ENCODE measurements around the gene ISL2. TPM values are rescaled to one million over a fixed set of nuclear protein-coding genes. Genes with fewer than 3 reads are reported as not detected.

ISL2 gene
- total and polyA plus RNA-seq, 2 of the 13 experiments (the other 11 are each of a cell fraction or from before 2014, with no cell fraction given) = 4.3 to 5.1 TPM

DNA sequence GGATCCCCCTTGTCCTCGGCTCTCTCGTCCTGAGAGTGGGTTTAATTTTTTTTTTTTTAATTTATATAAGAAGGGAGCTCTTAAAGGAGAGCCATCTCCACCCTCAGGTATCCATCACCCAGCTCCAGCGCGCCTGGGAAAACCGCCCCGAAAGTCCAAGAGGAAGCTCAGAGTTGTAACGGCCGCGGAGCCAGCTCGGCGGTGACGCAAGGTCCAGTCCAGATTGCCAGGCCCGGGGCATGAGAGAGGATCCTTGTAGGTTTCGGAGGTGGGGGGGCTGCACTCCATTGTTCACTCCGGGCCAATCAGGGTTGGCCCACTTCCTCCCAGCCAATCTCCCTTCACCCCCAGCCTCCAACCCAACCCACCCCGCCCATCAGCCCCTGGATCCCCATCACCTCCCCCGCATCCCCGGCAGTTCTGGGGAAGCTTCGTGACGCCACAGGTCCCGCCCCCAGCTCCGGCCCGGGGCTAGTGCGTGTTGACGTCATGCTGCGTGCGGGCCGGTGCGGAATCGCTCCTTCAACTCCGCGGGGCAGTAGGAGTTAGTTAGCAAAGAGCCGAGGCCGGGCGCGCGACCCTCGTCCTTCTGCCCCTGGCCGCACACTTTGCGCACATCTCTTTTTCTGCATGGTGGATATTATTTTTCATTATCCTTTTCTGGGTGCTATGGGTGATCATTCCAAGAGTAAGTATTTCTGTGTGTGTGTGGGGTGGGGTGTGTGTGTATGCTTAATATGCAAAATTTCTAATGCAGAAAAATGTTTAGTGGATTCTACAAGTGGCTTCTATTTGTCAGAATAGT is at the start of gene ISL2 (continued):
- TF ChIP-seq, protein P1, sequence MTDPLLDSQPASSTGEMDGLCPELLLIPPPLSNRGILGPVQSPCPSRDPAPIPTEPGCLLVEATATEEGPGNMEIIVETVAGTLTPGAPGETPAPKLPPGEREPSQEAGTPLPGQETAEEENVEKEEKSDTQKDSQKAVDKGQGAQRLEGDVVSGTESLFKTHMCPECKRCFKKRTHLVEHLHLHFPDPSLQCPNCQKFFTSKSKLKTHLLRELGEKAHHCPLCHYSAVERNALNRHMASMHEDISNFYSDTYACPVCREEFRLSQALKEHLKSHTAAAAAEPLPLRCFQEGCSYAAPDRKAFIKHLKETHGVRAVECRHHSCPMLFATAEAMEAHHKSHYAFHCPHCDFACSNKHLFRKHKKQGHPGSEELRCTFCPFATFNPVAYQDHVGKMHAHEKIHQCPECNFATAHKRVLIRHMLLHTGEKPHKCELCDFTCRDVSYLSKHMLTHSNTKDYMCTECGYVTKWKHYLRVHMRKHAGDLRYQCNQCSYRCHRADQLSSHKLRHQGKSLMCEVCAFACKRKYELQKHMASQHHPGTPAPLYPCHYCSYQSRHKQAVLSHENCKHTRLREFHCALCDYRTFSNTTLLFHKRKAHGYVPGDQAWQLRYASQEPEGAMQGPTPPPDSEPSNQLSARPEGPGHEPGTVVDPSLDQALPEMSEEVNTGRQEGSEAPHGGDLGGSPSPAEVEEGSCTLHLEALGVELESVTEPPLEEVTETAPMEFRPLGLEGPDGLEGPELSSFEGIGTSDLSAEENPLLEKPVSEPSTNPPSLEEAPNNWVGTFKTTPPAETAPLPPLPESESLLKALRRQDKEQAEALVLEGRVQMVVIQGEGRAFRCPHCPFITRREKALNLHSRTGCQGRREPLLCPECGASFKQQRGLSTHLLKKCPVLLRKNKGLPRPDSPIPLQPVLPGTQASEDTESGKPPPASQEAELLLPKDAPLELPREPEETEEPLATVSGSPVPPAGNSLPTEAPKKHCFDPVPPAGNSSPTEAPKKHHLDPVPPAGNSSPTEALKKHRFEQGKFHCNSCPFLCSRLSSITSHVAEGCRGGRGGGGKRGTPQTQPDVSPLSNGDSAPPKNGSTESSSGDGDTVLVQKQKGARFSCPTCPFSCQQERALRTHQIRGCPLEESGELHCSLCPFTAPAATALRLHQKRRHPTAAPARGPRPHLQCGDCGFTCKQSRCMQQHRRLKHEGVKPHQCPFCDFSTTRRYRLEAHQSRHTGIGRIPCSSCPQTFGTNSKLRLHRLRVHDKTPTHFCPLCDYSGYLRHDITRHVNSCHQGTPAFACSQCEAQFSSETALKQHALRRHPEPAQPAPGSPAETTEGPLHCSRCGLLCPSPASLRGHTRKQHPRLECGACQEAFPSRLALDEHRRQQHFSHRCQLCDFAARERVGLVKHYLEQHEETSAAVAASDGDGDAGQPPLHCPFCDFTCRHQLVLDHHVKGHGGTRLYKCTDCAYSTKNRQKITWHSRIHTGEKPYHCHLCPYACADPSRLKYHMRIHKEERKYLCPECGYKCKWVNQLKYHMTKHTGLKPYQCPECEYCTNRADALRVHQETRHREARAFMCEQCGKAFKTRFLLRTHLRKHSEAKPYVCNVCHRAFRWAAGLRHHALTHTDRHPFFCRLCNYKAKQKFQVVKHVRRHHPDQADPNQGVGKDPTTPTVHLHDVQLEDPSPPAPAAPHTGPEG (CRISPR knock-in tag; IDR thresholded peaks at IDR 0.05) = peak; percentile 65
- TF ChIP-seq, protein P2, sequence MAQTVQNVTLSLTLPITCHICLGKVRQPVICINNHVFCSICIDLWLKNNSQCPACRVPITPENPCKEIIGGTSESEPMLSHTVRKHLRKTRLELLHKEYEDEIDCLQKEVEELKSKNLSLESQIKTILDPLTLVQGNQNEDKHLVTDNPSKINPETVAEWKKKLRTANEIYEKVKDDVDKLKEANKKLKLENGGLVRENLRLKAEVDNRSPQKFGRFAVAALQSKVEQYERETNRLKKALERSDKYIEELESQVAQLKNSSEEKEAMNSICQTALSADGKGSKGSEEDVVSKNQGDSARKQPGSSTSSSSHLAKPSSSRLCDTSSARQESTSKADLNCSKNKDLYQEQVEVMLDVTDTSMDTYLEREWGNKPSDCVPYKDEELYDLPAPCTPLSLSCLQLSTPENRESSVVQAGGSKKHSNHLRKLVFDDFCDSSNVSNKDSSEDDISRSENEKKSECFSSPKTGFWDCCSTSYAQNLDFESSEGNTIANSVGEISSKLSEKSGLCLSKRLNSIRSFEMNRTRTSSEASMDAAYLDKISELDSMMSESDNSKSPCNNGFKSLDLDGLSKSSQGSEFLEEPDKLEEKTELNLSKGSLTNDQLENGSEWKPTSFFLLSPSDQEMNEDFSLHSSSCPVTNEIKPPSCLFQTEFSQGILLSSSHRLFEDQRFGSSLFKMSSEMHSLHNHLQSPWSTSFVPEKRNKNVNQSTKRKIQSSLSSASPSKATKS (CRISPR knock-in tag; IDR thresholded peaks at IDR 0.05) = no peak
- TF ChIP-seq ZNF792 (CRISPR knock-in tag; IDR thresholded peaks at IDR 0.05) (peak; percentile 76; the same call in 1 of the 2 replicates), ZKSCAN8 (CRISPR knock-in tag; IDR thresholded peaks at IDR 0.05; ENCODE audit: borderline replicate concordance) (no peak), DPF2 (CRISPR knock-in tag; IDR thresholded peaks at IDR 0.05; ENCODE audit: borderline replicate concordance, low read depth) (no peak), PTBP1 (IDR thresholded peaks at IDR 0.05; ENCODE audit: low read depth, low read length, poor library complexity, severe bottlenecking) (no peak), BORCS8-MEF2B (CRISPR knock-in tag; IDR thresholded peaks at IDR 0.05) (peak; percentile 60; the same call in 1 of the 2 replicates), ZNF746 (CRISPR knock-in tag; IDR thresholded peaks at IDR 0.05) (no peak), ZNF883 (CRISPR knock-in tag; IDR thresholded peaks at IDR 0.05; ENCODE audit: not compliant biosample characterization) (no peak), FOSL1 (CRISPR knock-in tag; IDR thresholded peaks at IDR 0.05; ENCODE audit: borderline replicate concordance) (no peak), ZFP36 (IDR thresholded peaks at IDR 0.05; ENCODE audit: borderline replicate concordance, low read depth, low read length, partially characterized antibody) (no peak), HNF4A (CRISPR knock-in tag; IDR thresholded peaks at IDR 0.05) (peak; percentile 56)
- TF ChIP-seq, protein P3, sequence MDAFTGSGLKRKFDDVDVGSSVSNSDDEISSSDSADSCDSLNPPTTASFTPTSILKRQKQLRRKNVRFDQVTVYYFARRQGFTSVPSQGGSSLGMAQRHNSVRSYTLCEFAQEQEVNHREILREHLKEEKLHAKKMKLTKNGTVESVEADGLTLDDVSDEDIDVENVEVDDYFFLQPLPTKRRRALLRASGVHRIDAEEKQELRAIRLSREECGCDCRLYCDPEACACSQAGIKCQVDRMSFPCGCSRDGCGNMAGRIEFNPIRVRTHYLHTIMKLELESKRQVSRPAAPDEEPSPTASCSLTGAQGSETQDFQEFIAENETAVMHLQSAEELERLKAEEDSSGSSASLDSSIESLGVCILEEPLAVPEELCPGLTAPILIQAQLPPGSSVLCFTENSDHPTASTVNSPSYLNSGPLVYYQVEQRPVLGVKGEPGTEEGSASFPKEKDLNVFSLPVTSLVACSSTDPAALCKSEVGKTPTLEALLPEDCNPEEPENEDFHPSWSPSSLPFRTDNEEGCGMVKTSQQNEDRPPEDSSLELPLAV (CRISPR knock-in tag; conservative IDR thresholded peaks at IDR 0.05; ENCODE audit: low read depth) = no peak
- TF ChIP-seq, protein P4, sequence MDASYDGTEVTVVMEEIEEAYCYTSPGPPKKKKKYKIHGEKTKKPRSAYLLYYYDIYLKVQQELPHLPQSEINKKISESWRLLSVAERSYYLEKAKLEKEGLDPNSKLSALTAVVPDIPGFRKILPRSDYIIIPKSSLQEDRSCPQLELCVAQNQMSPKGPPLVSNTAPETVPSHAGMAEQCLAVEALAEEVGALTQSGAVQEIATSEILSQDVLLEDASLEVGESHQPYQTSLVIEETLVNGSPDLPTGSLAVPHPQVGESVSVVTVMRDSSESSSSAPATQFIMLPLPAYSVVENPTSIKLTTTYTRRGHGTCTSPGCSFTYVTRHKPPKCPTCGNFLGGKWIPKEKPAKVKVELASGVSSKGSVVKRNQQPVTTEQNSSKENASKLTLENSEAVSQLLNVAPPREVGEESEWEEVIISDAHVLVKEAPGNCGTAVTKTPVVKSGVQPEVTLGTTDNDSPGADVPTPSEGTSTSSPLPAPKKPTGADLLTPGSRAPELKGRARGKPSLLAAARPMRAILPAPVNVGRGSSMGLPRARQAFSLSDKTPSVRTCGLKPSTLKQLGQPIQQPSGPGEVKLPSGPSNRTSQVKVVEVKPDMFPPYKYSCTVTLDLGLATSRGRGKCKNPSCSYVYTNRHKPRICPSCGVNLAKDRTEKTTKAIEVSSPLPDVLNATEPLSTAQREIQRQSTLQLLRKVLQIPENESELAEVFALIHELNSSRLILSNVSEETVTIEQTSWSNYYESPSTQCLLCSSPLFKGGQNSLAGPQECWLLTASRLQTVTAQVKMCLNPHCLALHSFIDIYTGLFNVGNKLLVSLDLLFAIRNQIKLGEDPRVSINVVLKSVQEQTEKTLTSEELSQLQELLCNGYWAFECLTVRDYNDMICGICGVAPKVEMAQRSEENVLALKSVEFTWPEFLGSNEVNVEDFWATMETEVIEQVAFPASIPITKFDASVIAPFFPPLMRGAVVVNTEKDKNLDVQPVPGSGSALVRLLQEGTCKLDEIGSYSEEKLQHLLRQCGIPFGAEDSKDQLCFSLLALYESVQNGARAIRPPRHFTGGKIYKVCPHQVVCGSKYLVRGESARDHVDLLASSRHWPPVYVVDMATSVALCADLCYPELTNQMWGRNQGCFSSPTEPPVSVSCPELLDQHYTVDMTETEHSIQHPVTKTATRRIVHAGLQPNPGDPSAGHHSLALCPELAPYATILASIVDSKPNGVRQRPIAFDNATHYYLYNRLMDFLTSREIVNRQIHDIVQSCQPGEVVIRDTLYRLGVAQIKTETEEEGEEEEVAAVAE (CRISPR knock-in tag; IDR thresholded peaks at IDR 0.05; ENCODE audit: borderline replicate concordance) = peak; percentile 30; the same call in 1 of the 2 replicates
